ENCODE data around the gene NSRP1.
"Not testable (repeated sequence)": the region's sequence is repeated elsewhere in the genome, so short reads cannot be mapped to it uniquely, and the experiment has no call there.

GRCh38 chr17:30200656-30201055 is 84.0 kb downstream of the NSRP1 start:
- TF ChIP-seq ZNF677 (tag by site-specific recombination; IDR thresholded peaks at IDR 0.05); CTCF (tag by site-specific recombination; IDR thresholded peaks at IDR 0.05); ZNF324 (tag by site-specific recombination; IDR thresholded peaks at IDR 0.05); ZNF510 (tag by site-specific recombination; IDR thresholded peaks at IDR 0.05; ENCODE audit: insufficient replicate concordance); SP2 (tag by site-specific recombination; IDR thresholded peaks at IDR 0.05); ZBTB11 (tag by site-specific recombination; conservative IDR thresholded peaks at IDR 0.05; ENCODE audit: low read depth); ZNF843 (tag by site-specific recombination; IDR thresholded peaks at IDR 0.05); ZNF768 (tag by site-specific recombination; IDR thresholded peaks at IDR 0.05); SCRT1 (tag by site-specific recombination; IDR thresholded peaks at IDR 0.05; ENCODE audit: borderline replicate concordance): not testable (repeated sequence)
